K562 (cell line): ENCODE data around the gene ZKSCAN3. TPM values are rescaled to one million over a fixed set of nuclear protein-coding genes. Genes with fewer than 3 reads are reported as not detected.

Experiments used
- ATAC-seq: fragments of 200-7000 bp; cut with Tn5 transposase; 3 replicates; pipeline ENCODE4 v1.9.1; 2020; ENCODE audit warnings: moderate library complexity
- BruUV-seq: library from RNA; stranded (reverse); fragments of 400-500 nt; replicated peaks from 2 replicates; lab custom pipeline; 2021; lab: Mats Ljungman, UMichigan
- CTCF ChIA-PET: fragments of 300-600 bp; formaldehyde crosslinking; extraction: SDS; loops from one replicate; lab custom pipeline; 2021; ENCODE audit warnings: low intra/inter-chr PET ratio; lab: Yijun Ruan, JAX
- POLR2A ChIA-PET: fragments of 300-600, 350-650 bp; sonication (Branson Sonifier 250); formaldehyde crosslinking; extraction: SDS; loops from one replicate; lab custom pipeline; 2021; ENCODE audit warnings: antibody characterized with exemption, inconsistent platforms; lab: Yijun Ruan, JAX
- DNase-seq, 4 experiments: peaks; one replicate each; pipeline versions ENCODE4 v3.0.0 to v3.0.0-alpha.2; 2011 to 2018; ENCODE audit warnings: low spot score in 3 of 4, mixed read lengths in 3 of 4; ENCODE audit errors: extremely low read depth in 1 of 4
- FAIRE-seq: peaks from 2 replicates; lab custom pipeline; 2011; peaks lifted over from hg19 to GRCh38; lab: Jason Lieb, UNC
- H2AFZ ChIP-seq: 2 replicates; pipeline ENCODE4 v1.6.0; 2011; ENCODE audit warnings: low read depth, low read length, control low read depth, inconsistent platforms
- H3K27ac ChIP-seq: fragments of 200-600 bp; 3 replicates; pipeline ENCODE4 v1.8.0; 2011; ENCODE audit warnings: low read depth, mild to moderate bottlenecking, control low read depth, inconsistent platforms, low read length, moderate library complexity, mixed read lengths; ENCODE audit errors: extremely low read depth
- H3K27me3 ChIP-seq, 2 experiments: fragments of 300-600 bp in 1 of 2; 2 replicates in 1 of 2; 3 replicates in 1 of 2; pipeline versions ENCODE4 v1.6.0 to v1.8.0; 2011; ENCODE audit warnings: inconsistent platforms in 2 of 2, low read length in 2 of 2, mild to moderate bottlenecking in 1 of 2, mixed read lengths in 1 of 2, moderate library complexity in 1 of 2; ENCODE audit not compliant: control insufficient read depth in 2 of 2, insufficient read depth in 2 of 2
- H3K36me3 ChIP-seq: fragments of 300-600 bp; 3 replicates; pipeline ENCODE4 v1.8.0; 2011; ENCODE audit warnings: mild to moderate bottlenecking, low read length, inconsistent platforms; ENCODE audit not compliant: control insufficient read depth, insufficient read depth
- H3K4me1 ChIP-seq, 2 experiments: fragments of 200-600 bp in 1 of 2; replicated peaks in 1 of 2; 2 replicates in 1 of 2; 3 replicates in 1 of 2; pipeline versions ENCODE4 v1.5.1 to v1.8.0; 2011; ENCODE audit warnings: inconsistent platforms in 2 of 2, low read length in 2 of 2, mild to moderate bottlenecking in 1 of 2, mixed read lengths in 1 of 2, moderate library complexity in 1 of 2; ENCODE audit not compliant: control insufficient read depth in 2 of 2, insufficient read depth in 2 of 2
- H3K4me2 ChIP-seq: 2 replicates; pipeline ENCODE4 v1.6.1; 2011; ENCODE audit warnings: low read length, control low read depth, inconsistent platforms, mixed read lengths; ENCODE audit not compliant: insufficient read depth
- H3K4me3 ChIP-seq: fragments of 200-600 bp; sonication (generic), shearing (Covaris generic); 2 replicates; pipeline ENCODE4 v1.5.1; 2016; ENCODE audit warnings: control low read depth, inconsistent platforms
- H3K79me2 ChIP-seq: fragments of 200-600 bp; 3 replicates; pipeline ENCODE4 v1.8.0; 2011; ENCODE audit warnings: low read length, inconsistent platforms; ENCODE audit not compliant: control insufficient read depth, insufficient read depth
- H3K9ac ChIP-seq, 2 experiments: 2 replicates each; pipeline versions ENCODE4 v1.6.0 to v1.6.1; 2011; ENCODE audit warnings: low read depth in 2 of 2, low read length in 2 of 2, control low read depth in 1 of 2, inconsistent platforms in 1 of 2, mild to moderate bottlenecking in 1 of 2, mixed read lengths in 1 of 2; ENCODE audit not compliant: insufficient read depth in 1 of 2
- H3K9me1 ChIP-seq: one replicate; pipeline ENCODE4 v1.6.0; 2011; ENCODE audit warnings: inconsistent platforms, mild to moderate bottlenecking, low read length, moderate library complexity; ENCODE audit not compliant: control insufficient read depth, insufficient read depth
- H3K9me3 ChIP-seq: replicated peaks from 2 replicates; pipeline ENCODE4 v1.5.1; 2011; ENCODE audit warnings: low read depth, low read length, inconsistent platforms; ENCODE audit not compliant: control insufficient read depth, insufficient read depth
- H4K20me1 ChIP-seq: replicated peaks from 2 replicates; pipeline ENCODE4 v1.6.1; 2011; ENCODE audit warnings: low read length, inconsistent platforms, mixed read lengths; ENCODE audit not compliant: control insufficient read depth, insufficient read depth
- CEBPB ChIP-seq: fragments of 450-650 bp; IDR thresholded peaks from 2 replicates; pipeline ENCODE4 v1.6.1; 2016; ENCODE audit warnings: missing genetic modification characterization, missing compliant biosample characterization
- EP400 ChIP-seq: fragments of 450-650 bp; IDR thresholded peaks from 2 replicates; pipeline ENCODE4 v1.6.1; 2017; ENCODE audit warnings: antibody characterized with exemption, mild to moderate bottlenecking, moderate library complexity
- HNRNPH1 ChIP-seq: fragments of 200-400 bp; formaldehyde crosslinking; optimal IDR thresholded peaks from 2 replicates; pipeline ENCODE3; 2017; ENCODE audit warnings: low read depth, mild to moderate bottlenecking, low read length, moderate library complexity
- JUND ChIP-seq, 2 experiments: IDR thresholded peaks; 2 replicates in 1 of 2; 3 replicates in 1 of 2; pipeline ENCODE4 v1.6.1; 2011; ENCODE audit warnings: borderline replicate concordance in 2 of 2, low read depth in 2 of 2, low read length in 2 of 2, improper control_type of control experiment in 1 of 2, missing biosample characterization in 1 of 2, missing genetic modification characterization in 1 of 2, missing genetic modification reagents in 1 of 2
- MAFK ChIP-seq: IDR thresholded peaks from 2 replicates; pipeline ENCODE4 v1.6.1; 2011; ENCODE audit warnings: low read length, improper control_type of control experiment
- MXD1 ChIP-seq: fragments of 250-450 bp; sonication (Bioruptor Pico); IDR thresholded peaks from 2 replicates; pipeline ENCODE4 v1.8.0; 2021; ENCODE audit warnings: borderline replicate concordance, mild to moderate bottlenecking, moderate library complexity; ENCODE audit not compliant: poor library complexity, severe bottlenecking
- NCOA2 ChIP-seq, 2 experiments: fragments of 450-650 bp; IDR thresholded peaks; 2 replicates each; pipeline ENCODE4 v1.6.1; 2018; ENCODE audit warnings: mild to moderate bottlenecking in 2 of 2, moderate library complexity in 1 of 2; ENCODE audit not compliant: partially characterized antibody in 2 of 2
- NFIX ChIP-seq: fragments of 250-450 bp; sonication (Bioruptor Pico); IDR thresholded peaks from 2 replicates; pipeline ENCODE4 v1.4.0; 2020; ENCODE audit warnings: low read depth, mild to moderate bottlenecking, moderate library complexity
- PCBP2 ChIP-seq: fragments of 200-400 bp; formaldehyde crosslinking; IDR thresholded peaks from 2 replicates; pipeline ENCODE4 v1.6.1; 2018; ENCODE audit warnings: low read length, low read depth, mild to moderate bottlenecking, moderate library complexity; ENCODE audit not compliant: poor library complexity, severe bottlenecking
- RAD21 ChIP-seq, 2 experiments: fragments of 250-450 bp in 1 of 2; fragments of 450-650 bp in 1 of 2; sonication (Bioruptor Pico) in 1 of 2; formaldehyde crosslinking in 1 of 2; IDR thresholded peaks in 1 of 2; conservative IDR thresholded peaks in 1 of 2; 2 replicates each; pipeline versions ENCODE4 v1.4.0 to v1.8.0; 2020 to 2022; ENCODE audit warnings: mild to moderate bottlenecking in 2 of 2, moderate library complexity in 1 of 2
- SMAD3 ChIP-seq: fragments of 450-650 bp; formaldehyde crosslinking; conservative IDR thresholded peaks from 2 replicates; pipeline ENCODE4 v1.4.0; 2020; ENCODE audit warnings: mild to moderate bottlenecking
- SPI1 ChIP-seq: IDR thresholded peaks from 2 replicates; pipeline ENCODE4 v1.6.1; 2011; ENCODE audit warnings: low read depth, low read length, control low read depth, borderline replicate concordance
- STAT5A ChIP-seq: IDR thresholded peaks from 2 replicates; pipeline ENCODE4 v1.6.1; 2012; ENCODE audit warnings: low read length, inconsistent platforms, borderline replicate concordance
- TBL1XR1 ChIP-seq, 2 experiments: IDR thresholded peaks; 2 replicates each; pipeline ENCODE4 v1.6.1; 2012; ENCODE audit warnings: improper control_type of control experiment in 2 of 2, low read length in 2 of 2, mild to moderate bottlenecking in 1 of 2
- YBX1 ChIP-seq: fragments of 450-650 bp; IDR thresholded peaks from 2 replicates; pipeline ENCODE4 v1.7.1; 2016; ENCODE audit warnings: mild to moderate bottlenecking
- ZNF24 ChIP-seq: fragments of 450-650 bp; IDR thresholded peaks from 2 replicates; pipeline ENCODE4 v1.6.1; 2016
- ZNF395 ChIP-seq: fragments of 200-800 bp; sonication (Bioruptor generic); IDR thresholded peaks from 2 replicates; pipeline ENCODE4 v1.6.1; 2017; ENCODE audit warnings: missing genetic modification characterization, missing compliant biosample characterization
- ZNF584 ChIP-seq: fragments of 200-800 bp; sonication (Bioruptor generic); IDR thresholded peaks from 2 replicates; pipeline ENCODE4 v1.6.1; 2016; ENCODE audit warnings: low read depth, mild to moderate bottlenecking, missing genetic modification characterization, missing compliant biosample characterization
- WGBS: fragments of 100-300 bp; shearing (Covaris generic); methylation state at CpG from one replicate; pipeline ENCODE4 v1.1.6; 2016; ENCODE audit warnings: low coverage, mixed read lengths; ENCODE audit not compliant: insufficient coverage; ENCODE audit errors: missing lambda C conversion rate; 5-methylcytosine and 5-hydroxymethylcytosine counted together
- in situ Hi-C: fragments of 300-500 bp; cut with MboI; formaldehyde crosslinking; loops from 4 replicates; pipeline ENCODE4 v1.15.0; 2018; ENCODE audit warnings: inconsistent platforms, mixed read lengths
- intact Hi-C: fragments of 100-400 bp; cut with micrococcal nuclease; formaldehyde crosslinking; loops from 2 replicates; pipeline ENCODE4 v1.14.2; 2022
- polyA plus RNA-seq, 8 experiments: library from polyadenylated mRNA; depleted of rRNA in 4 of 8; stranded (reverse) in 5 of 8; unstranded in 3 of 8; fragments of >200 nt; fragmentation: Nextera tagmentation in 2 of 8; fragmentation: Illumina TruSeq in 1 of 8; extraction: Ambion mirVana in 2 of 8; extraction: Trizol in 1 of 8; gene quantifications; 2 replicates each; pipeline versions ENCODE4 v1.2.1 to v1.2.3, GENCODE V29; 2011 to 2014; ENCODE audit warnings: inconsistent platforms in 1 of 8, missing spikeins in 1 of 8
- total RNA-seq, 7 experiments: library from RNA; depleted of rRNA in 6 of 7; stranded (reverse); fragments of >200 nt in 6 of 7; fragmentation: Illumina TruSeq in 2 of 7; extraction: Trizol in 2 of 7; gene quantifications; 2 replicates each; pipeline versions ENCODE4 v1.2.1 to v1.2.3, GENCODE V29; 2011 to 2021; ENCODE audit warnings: low replicate concordance in 1 of 7

The ZKSCAN3 gene
- total and polyA plus RNA-seq, 9 of the 15 experiments (the other 6 are each of a cell fraction or from before 2014, with no cell fraction given), result 3.0 to 12.4 (median 10.2) TPM

GRCh38 chr6:28351087-28351486, 1.3 kb downstream of the ZKSCAN3 start:
- ChIA-PET CTCF (interaction anchor here (1.0 kb wide), 1 partner anchor 99 kb away, joined by 3 read pairs; the partner anchor contains the start of gene ZKSCAN4), POLR2A (interaction anchor here (0.8 to 2.1 kb wide), 4 partner anchors 14 to 458 kb away, joined by 3 to 11 read pairs (median 4); a partner anchor contains a TSS)
- H3K4me1 ChIP-seq, result peaks cover 32 to 47% of the 10 kb centered on the region in 2 experiments
- H4K20me1 ChIP-seq, result no peaks in the 10 kb centered on the region
- H3K4me3 ChIP-seq, result peak overlapping the region; percentile 68
- H3K9ac ChIP-seq, result peak overlapping the region; percentile 82 to 84; a peak in 3 of 4 replicates
- H3K9me1 ChIP-seq, result no peaks in the 10 kb centered on the region
- H3K27me3 ChIP-seq, result no peaks in the 10 kb centered on the region; a peak in 1 of 5 replicates
- ATAC-seq (no peak), DNase-seq (peak in 3 of 4 experiments; percentile 32 to 59 (median 46)), FAIRE-seq (no peak)
- in situ Hi-C loops (no loop called here), intact Hi-C loops (loop anchor here (5.0 to 10.0 kb wide), 2 partner anchors 84 to 516 kb away; partner anchors contain the start of gene ZSCAN26)
- H3K79me2 ChIP-seq, result peaks cover 63% of the 10 kb centered on the region
- WGBS, result 5% methylated on average over 2 of the region's 2 CpGs
- H3K27ac ChIP-seq, result peak overlapping the region; percentile 86
- H2AFZ ChIP-seq, result peak overlapping the region; percentile 94; the same call in 1 of the 2 replicates
- no peaks in the 10 kb centered on the region for H3K9me3 ChIP-seq
- H3K4me2 ChIP-seq, result peak overlapping the region; percentile 92
- peaks cover 11% of the 10 kb centered on the region; the same call in 2 of the 3 replicates for H3K36me3 ChIP-seq
- BruUV-seq, result no TSS peak
- TF ChIP-seq ZNF395 (CRISPR knock-in tag) (peak; percentile 15; the same call in 1 of the 2 replicates), SPI1 (peak; percentile 52; the same call in 1 of the 2 replicates), SMAD3 (CRISPR knock-in tag) (no peak), STAT5A (0 out of 2 replicates have a peak, but pooled peaks have one; percentile 15), NCOA2 (IDR thresholded peaks at IDR 0.05; ENCODE audit: partially characterized antibody in 2 of 2) (no peak), ZNF24 (0 out of 2 replicates have a peak, but pooled peaks have one; percentile 50), RAD21 (CRISPR knock-in tag; conservative IDR thresholded peaks at IDR 0.05 in 1 of 2, IDR thresholded peaks at IDR 0.05 in 1 of 2) (0 out of 4 replicates have a peak, but pooled peaks of 1 of the 2 experiments have one; percentile 1), MXD1 (CRISPR knock-in tag) (no peak), ZNF584 (0 out of 2 replicates have a peak, but pooled peaks have one; percentile 9), PCBP2 (no peak), HNRNPH1 (no peak), NFIX (CRISPR knock-in tag) (peak; percentile 26; the same call in 1 of the 2 replicates), JUND (IDR thresholded peaks at IDR 0.05; ENCODE audit: borderline replicate concordance, low read depth, low read length) (no peak), JUND (tag; IDR thresholded peaks at IDR 0.05; ENCODE audit: borderline replicate concordance, low read depth, low read length) (peak; percentile 10; the same call in 1 of the 3 replicates), TBL1XR1 (IDR thresholded peaks at IDR 0.05; ENCODE audit: low read length in 2 of 2) (0 out of 4 replicates have a peak, but pooled peaks of 1 of the 2 experiments have one; percentile 14), EP400 (0 out of 2 replicates have a peak, but pooled peaks have one; percentile 2), MAFK (no peak), CEBPB (tag) (peak; percentile 41; the same call in 1 of the 2 replicates), YBX1 (no peak)
